ENCODE data around the gene SLC6A14. TPM values are rescaled to one million over a fixed set of nuclear protein-coding genes. Genes with fewer than 3 reads are reported as not detected.
A peak's percentile ranks its signal among the peaks of the same experiment; 100 is the strongest.

SLC6A14 gene
- total RNA-seq, 1 experiment from 2014 or later = 0.07 TPM

- no TSS peak for BruUV-seq (replicated peaks)
- ChIA-PET CTCF (no interaction called here), POLR2A (ENCODE audit: unreplicated experiment) (no interaction called here)
- Histone ChIP-seq H3K27me3 (ENCODE audit: low read length) (no peaks in the 10 kb centered on the region), H3K4me1 (ENCODE audit: insufficient read depth, low read length) (no peaks in the 10 kb centered on the region), H3K79me2 (ENCODE audit: low read length) (no peaks in the 10 kb centered on the region), H2AFZ (ENCODE audit: low read length) (no peak overlapping the region), H3K9me2 (replicated peaks; ENCODE audit: low read length) (no peaks in the 10 kb centered on the region), H3K4me2 (ENCODE audit: low read length) (no peak overlapping the region), H3K36me3 (ENCODE audit: low read depth, low read length) (no peaks in the 10 kb centered on the region), H4K20me1 (ENCODE audit: low read length) (no peaks in the 10 kb centered on the region), H3F3A (ENCODE audit: low read length, unreplicated experiment) (no peaks in the 10 kb centered on the region), H3K9me3 (ENCODE audit: low read length) (no peaks in the 10 kb centered on the region), H3K27ac (ENCODE audit: low read length) (no peak overlapping the region), H3K4me3 (ENCODE audit: low read length) (no peak overlapping the region), H3K9ac (ENCODE audit: low read length) (no peak overlapping the region)
- intact Hi-C loops (cut with micrococcal nuclease) = no loop called here
- ATAC-seq (no peak), DNase-seq (no peak)
- no peak for TF ChIP-seq CTCF (conservative IDR thresholded peaks at IDR 0.05; ENCODE audit: low read depth, low read length)
- no peak for TF ChIP-seq EZH2phosphoT487 (IDR thresholded peaks at IDR 0.05; ENCODE audit: borderline replicate concordance, low read length)
- TF ChIP-seq EZH2 (IDR thresholded peaks at IDR 0.05; ENCODE audit: low read length, unreplicated experiment) = no peak
These were observed 43.7 kb downstream of the SLC6A14 start for GRCh38 chrX:116480059-116480458.

- H3K27ac ChIP-seq (ENCODE audit: low read length) = no peak overlapping the region
- H3F3A ChIP-seq (ENCODE audit: low read length, unreplicated experiment) = no peaks in the 10 kb centered on the region
- TF ChIP-seq EZH2phosphoT487 (IDR thresholded peaks at IDR 0.05; ENCODE audit: borderline replicate concordance, low read length) (no peak), CTCF (conservative IDR thresholded peaks at IDR 0.05; ENCODE audit: low read depth, low read length) (peak; percentile 60)
- no peaks in the 10 kb centered on the region for H3K36me3 ChIP-seq (ENCODE audit: low read depth, low read length)
- DNase-seq = peak; percentile 32
- no TSS peak for BruUV-seq (replicated peaks)
- no peaks in the 10 kb centered on the region for H3K9me2 ChIP-seq (replicated peaks; ENCODE audit: low read length)
- H3K4me1 ChIP-seq (ENCODE audit: insufficient read depth, low read length) = no peaks in the 10 kb centered on the region
- ATAC-seq = no peak
- H3K27me3 ChIP-seq (ENCODE audit: low read length) = no peaks in the 10 kb centered on the region
- H4K20me1 ChIP-seq (ENCODE audit: low read length) = no peaks in the 10 kb centered on the region
- intact Hi-C loops (cut with micrococcal nuclease) = loop anchor here (10.0 kb wide), 2 partner anchors 475 to 1735 kb away; no protein-coding TSS in a partner anchor
- ChIA-PET POLR2A (ENCODE audit: unreplicated experiment) (no interaction called here), CTCF (no interaction called here)
- H3K9me3 ChIP-seq (ENCODE audit: low read length) = no peaks in the 10 kb centered on the region
- no peak overlapping the region for H3K9ac ChIP-seq (ENCODE audit: low read length)
- H3K4me3 ChIP-seq (ENCODE audit: low read length) = no peak overlapping the region
- H3K79me2 ChIP-seq (ENCODE audit: low read length) = no peaks in the 10 kb centered on the region
- H2AFZ ChIP-seq (ENCODE audit: low read length) = no peak overlapping the region
- no peak overlapping the region for H3K4me2 ChIP-seq (ENCODE audit: low read length)
These were observed 53.7 kb downstream of the SLC6A14 start for GRCh38 chrX:116490104-116490503.

GRCh38 chrX:116493271-116493670, 56.9 kb downstream of the SLC6A14 start:
- ChIA-PET CTCF (no interaction called here), POLR2A (ENCODE audit: unreplicated experiment) (no interaction called here)
- H3K79me2 ChIP-seq (ENCODE audit: low read length) = no peaks in the 10 kb centered on the region
- H3K4me3 ChIP-seq (ENCODE audit: low read length) = no peak overlapping the region
- no TSS peak for BruUV-seq (replicated peaks)
- no peaks in the 10 kb centered on the region for H3K27me3 ChIP-seq (ENCODE audit: low read length)
- ATAC-seq (no peak), DNase-seq (no peak)
- no peaks in the 10 kb centered on the region for H3K36me3 ChIP-seq (ENCODE audit: low read depth, low read length)
- H3K9me3 ChIP-seq (ENCODE audit: low read length) = no peaks in the 10 kb centered on the region
- no peaks in the 10 kb centered on the region for H3F3A ChIP-seq (ENCODE audit: low read length, unreplicated experiment)
- H3K9ac ChIP-seq (ENCODE audit: low read length) = no peak overlapping the region
- no peaks in the 10 kb centered on the region for H4K20me1 ChIP-seq (ENCODE audit: low read length)
- H2AFZ ChIP-seq (ENCODE audit: low read length) = no peak overlapping the region
- TF ChIP-seq CTCF (conservative IDR thresholded peaks at IDR 0.05; ENCODE audit: low read depth, low read length) = no peak
- intact Hi-C loops (cut with micrococcal nuclease) = loop anchor here (10.0 kb wide), 2 partner anchors 472 to 1732 kb away; no protein-coding TSS in a partner anchor
- no peak overlapping the region for H3K4me2 ChIP-seq (ENCODE audit: low read length)
- no peaks in the 10 kb centered on the region for H3K9me2 ChIP-seq (replicated peaks; ENCODE audit: low read length)
- H3K4me1 ChIP-seq (ENCODE audit: insufficient read depth, low read length) = no peaks in the 10 kb centered on the region
- no peak overlapping the region for H3K27ac ChIP-seq (ENCODE audit: low read length)
